Loucy (cell line): ENCODE results near the gene HBB.

Source experiments
- CTCF ChIP-seq: fragments of 200-600 bp; sonication (generic); conservative IDR thresholded peaks from 2 replicates; pipeline ENCODE4 v1.5.1; 2014; ENCODE audit warnings: mild to moderate bottlenecking, antibody characterized with exemption, low read length
- EZH2phosphoT487 ChIP-seq: fragments of 200-600 bp; IDR thresholded peaks from 2 replicates; pipeline ENCODE4 v1.6.1; 2018; ENCODE audit warnings: antibody characterized with exemption, mild to moderate bottlenecking, moderate library complexity, borderline replicate concordance

- TF ChIP-seq CTCF, result no peak
- TF ChIP-seq EZH2phosphoT487, result no peak
Observed at GRCh38 chr11:5250543-5251204, 23.8 kb upstream of the HBB start.
